ENCODE results near the gene NKAIN2.
"Not testable (repeated sequence)": the region's sequence is repeated elsewhere in the genome, so short reads cannot be mapped to it uniquely, and the experiment has no call there.

Gene NKAIN2

GRCh38 chr6:124233221-124233620, 429.6 kb downstream of the NKAIN2 start:
- no peak for DNase-seq

DNA sequence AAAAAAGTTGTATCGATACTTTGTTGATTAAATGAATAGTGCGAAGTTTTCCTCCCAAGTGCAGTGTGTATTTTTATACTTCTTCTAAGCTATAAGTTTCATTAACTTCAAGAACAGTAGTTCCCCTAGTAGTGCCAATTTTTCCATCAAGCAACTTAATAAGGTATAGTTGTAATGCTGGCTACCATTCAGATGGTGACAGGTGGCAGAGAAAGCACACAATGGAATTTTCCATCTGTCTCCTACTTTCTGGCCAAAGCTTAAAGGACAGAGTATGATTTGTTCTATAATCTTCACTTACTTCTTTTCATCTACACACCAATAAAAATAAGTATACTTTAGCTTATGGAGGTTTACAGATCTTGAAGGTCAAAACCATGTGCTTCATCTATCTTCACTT, 431.1 kb downstream of the NKAIN2 start:
- no peak for DNase-seq

DNA sequence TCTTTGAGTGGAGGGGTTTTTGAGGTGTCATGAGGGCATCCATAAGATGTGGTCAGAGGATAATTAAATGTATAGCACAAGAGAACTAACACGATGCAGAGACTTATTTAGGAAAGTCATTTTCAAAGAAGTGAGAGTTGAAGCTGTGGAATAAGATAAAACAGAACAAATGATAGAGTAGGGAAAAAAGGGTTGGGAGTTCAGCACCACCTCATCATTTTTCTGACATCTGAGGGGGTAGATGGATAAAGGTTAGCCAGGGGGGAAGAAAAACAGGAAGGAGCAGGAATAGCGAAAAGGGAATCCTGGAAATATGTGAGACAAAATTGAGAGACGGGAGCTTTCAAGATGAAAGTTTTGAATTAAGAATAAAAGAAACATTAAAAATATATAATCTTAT, 434.2 kb downstream of the NKAIN2 start:
- DNase-seq, result no peak

DNA sequence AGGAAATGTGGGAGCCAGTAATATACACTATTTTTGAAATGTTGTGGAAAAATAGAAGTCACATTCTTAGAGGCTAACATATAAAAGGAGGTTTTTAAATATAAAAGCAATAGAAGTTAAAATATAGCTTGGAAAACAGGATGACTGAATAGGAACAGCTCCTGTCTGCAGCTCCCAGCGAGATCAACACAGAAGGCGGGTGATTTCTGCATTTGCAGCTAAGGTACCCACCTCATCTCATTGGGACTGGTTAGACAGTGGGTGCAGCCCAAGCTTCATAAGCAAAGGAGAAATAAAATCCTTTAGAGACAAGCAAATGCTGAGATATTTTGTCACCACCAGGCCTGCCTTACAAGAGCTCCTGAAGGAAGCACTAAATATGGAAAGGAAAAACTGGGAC, 434.7 kb downstream of the NKAIN2 start:
- not testable (repeated sequence) for DNase-seq

DNA sequence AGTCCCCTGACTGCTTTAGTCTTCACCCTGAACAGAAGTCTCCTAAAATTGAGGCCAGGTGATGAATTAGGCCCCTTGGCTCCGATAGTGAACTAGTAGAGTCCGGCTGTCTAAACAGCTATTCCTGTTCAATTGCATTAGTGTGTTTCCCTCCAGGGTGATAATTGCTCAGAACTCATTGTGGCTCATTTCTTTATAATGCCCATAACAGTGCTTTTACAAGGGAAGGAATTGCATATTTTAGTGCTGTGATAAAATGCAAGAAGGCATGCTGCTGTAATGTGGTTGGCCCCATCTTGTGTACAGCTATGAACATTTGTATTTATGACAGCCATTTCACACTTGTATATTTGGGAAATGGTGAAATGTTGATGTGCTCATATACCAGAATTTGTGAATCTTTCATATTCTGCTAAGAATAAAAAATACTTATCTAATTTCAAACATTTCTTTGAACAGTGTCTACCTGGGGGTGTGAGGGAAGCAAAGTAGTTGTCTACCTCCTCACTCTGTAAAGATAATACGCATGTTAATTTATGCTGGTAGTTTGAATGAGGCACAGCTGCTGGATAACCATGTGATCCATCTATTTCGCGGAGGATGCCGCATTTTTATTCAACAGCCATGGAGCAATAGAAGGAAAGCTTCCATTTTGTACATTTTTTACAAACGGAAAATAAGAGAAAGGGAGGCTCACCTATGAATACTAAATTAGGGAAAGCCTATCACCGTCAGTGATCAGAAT, 451.4 kb downstream of the NKAIN2 start:
- no peak for DNase-seq

DNA sequence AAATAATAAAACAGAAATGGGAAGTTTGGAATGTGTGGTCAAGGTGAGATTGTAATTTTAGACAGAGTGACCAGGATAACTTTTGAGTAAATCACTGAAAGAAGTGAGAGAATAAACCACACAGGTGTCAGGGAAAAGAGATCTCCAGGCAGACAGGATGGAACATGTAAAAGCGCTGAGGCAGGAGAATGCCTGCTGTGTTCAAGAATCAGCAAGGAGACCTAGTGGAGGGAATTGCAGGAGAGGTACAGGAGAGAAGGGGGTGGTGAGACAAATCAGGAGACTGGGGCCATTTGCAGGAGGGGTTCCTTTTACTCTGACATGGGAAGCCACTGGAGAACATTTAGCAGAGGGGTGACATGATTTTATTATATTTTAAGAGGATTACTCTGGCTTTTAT, 456.7 kb downstream of the NKAIN2 start:
- no peak for DNase-seq

DNA sequence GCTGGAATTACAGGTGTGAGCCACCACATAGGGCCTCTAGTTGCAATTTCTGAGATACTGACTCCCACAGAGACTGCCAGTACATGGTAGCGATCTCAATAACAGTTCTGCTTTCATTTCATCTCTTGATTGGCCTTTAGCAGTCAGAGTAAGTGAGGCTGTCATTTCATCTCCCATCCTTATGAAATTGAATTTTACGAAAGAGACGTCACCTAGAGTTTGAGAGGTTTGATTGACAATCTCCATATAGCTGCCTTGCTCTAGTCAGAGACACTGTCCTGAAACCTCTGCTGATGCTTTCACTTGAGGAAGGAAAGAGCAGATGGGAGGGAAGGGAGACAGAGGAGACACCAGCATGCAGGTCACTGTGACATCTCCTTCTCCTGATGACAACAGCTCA, 466.1 kb downstream of the NKAIN2 start:
- DNase-seq, result no peak

DNA sequence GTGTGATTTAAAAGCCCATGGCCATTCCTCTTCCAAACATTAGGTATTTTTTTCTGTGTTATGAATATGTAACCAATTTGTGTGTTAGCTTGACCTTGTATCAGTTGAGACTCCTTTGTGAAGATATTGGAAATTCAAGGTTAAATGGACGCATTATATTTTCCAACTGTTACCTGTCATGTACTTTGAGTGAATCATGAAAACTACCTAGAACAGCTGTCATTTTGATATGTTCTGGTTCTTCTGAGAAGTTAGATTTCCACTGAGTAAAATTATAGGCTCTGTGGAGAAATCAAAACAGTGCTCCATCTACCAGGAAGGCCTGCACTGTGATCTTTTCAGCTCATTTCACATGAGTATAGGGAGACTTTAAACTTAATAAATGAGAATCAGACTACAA, 470.0 kb downstream of the NKAIN2 start:
- DNase-seq, result no peak

DNA sequence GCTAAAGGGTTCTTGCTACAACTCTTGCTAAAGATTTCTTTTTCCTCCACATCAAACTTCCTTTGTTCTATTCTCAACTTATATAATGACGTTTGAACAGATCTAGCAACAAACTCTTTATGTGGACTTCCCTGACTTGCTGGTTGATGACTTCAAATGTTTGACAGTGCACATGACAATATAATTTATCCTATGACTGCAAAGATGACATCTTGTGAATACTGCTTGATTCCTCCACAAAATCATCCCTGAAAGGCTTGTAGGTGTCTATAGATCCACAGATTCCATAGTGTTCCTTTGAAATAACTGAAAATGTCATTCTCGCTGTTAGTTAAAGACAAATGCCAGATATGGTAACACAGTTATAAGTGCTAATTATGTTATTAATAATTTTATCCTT, 478.9 kb downstream of the NKAIN2 start:
- no peak for DNase-seq

DNA sequence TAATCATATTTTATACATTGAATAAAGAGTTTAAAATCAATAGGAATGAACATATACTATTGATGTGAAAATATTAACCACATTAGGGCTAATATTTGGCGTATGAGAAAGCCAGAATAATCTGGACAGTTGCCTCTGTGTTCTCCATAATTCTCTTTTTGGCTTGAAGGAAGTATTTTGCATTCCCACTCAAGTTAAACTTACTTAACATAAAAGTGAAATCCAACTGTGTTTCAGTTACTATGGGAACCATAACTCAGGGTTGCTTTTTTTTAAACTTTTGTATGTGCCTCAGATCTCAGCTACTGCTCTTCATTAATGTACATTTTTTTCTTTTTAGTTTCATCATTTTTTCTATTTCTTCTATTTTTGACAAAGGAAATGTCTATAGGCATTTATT, 479.8 kb downstream of the NKAIN2 start:
- no peak for DNase-seq

- DNase-seq, result no peak
Observed at GRCh38 chr6:124285146-124285545, 481.5 kb downstream of the NKAIN2 start.

DNA sequence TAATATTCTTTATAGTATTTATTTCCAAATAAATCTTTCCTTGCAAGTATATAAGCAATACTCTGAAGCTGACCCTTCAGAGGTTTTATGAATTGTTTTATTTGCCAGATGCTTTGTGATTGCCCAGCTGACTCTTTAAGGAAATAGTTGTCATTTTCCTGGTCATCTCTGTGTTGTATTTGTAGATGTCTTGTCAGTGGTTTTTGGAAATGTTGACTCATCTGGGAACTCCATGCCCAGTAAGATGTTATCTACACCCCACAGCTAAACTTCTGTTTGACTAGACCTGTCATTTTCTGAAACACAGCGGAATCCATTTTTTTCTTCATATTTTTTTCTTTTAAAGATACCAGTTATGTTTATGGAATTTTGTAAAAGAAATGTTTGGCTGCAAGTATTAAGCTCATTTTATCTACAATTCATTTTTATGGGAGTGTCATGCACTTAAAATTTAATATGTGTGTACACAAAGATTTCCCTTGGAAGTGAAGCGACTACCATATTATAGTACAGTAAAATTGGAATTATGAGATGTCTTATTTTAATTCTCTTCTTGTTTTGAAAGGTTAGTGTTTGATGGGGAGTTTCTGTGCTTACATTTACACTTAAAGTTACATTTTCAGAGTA, 491.0 kb downstream of the NKAIN2 start:
- DNase-seq, result no peak

DNA sequence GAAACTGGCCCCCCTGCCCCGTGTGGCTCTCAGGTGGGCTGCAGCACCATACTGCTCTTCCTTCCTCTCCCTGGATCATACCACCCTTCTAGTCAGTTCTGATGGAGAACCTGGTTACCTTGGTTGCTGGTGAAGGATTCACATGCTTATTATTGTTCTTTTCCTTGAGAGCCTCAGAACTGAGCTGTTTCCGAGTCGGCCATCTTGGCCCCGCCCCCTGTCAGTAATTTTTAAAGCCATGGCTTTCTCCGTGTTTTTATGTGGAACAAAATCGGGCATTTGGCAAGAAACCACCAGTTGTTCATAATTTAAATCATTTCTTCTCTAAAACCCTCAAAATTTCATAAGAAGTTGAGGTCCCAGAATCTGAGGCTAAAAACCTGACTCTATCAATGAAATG, 493.8 kb downstream of the NKAIN2 start:
- DNase-seq, result no peak

- DNase-seq, result no peak
Observed at GRCh38 chr6:124298730-124299129, 495.1 kb downstream of the NKAIN2 start.

- DNase-seq, result not testable (repeated sequence)
Observed at GRCh38 chr6:124300907-124301306, 497.2 kb downstream of the NKAIN2 start.

DNA sequence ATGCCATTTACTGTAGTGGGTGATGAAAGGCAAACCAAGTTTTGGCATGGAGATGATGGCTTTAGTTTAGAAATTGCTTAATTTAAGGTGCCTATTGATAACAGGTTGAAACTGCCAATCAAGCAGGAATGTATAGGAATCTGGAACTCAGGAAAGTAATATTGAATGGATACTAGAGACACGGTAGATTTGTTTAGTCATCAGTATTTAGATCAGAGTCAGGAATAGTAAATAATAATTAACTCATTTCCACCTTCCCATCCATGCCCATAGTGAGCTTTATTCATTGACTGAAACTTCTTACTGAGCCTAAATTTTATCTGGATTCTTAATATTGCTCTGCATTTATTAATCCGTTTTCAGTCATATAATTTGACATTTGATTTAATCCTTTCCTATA, 500.3 kb downstream of the NKAIN2 start:
- DNase-seq, result no peak

DNA sequence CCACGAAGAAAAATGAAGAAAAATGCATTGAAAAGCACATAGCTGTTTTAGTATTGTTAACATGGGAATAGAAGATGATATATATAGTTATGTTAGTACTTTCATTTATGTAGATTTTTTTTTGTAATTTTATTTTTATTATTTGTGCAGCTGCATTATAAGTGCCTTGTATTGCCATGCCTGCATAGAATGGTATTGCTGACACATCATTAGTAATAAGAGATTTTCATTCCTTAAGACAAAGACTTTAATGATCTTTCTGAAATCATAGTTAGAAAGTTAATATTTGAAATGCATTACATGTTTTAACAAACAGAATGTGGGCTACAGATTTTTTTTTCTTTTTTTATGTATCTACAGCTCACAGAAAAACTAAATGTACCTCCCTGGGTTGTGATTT, 506.5 kb downstream of the NKAIN2 start:
- no peak for DNase-seq

GRCh38 chr6:124319410-124319809, 515.7 kb downstream of the NKAIN2 start:
- DNase-seq, result no peak

DNA sequence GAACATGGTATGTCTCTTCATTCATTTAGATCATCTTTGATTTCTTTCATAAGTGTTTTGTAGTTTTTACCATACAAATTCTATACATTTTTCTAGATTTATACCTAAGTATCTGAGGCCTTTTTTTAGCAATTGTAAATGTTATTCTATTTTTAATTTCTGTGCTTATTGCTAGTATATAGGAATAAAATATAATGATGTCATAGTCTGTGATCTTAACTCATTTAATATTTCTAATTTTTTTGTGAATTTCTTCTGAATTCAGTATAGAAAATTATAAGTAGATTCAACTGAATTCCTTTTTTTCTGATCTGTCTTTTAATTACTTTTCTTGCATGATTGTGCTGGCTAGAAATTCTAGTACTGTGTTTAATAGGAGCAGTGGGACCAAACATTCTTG, 520.6 kb downstream of the NKAIN2 start:
- no peak for DNase-seq

GRCh38 chr6:124330197-124330596, 526.5 kb downstream of the NKAIN2 start:
- no peak for DNase-seq

- DNase-seq, result no peak
Observed at GRCh38 chr6:124334359-124334758, 530.7 kb downstream of the NKAIN2 start.

DNA sequence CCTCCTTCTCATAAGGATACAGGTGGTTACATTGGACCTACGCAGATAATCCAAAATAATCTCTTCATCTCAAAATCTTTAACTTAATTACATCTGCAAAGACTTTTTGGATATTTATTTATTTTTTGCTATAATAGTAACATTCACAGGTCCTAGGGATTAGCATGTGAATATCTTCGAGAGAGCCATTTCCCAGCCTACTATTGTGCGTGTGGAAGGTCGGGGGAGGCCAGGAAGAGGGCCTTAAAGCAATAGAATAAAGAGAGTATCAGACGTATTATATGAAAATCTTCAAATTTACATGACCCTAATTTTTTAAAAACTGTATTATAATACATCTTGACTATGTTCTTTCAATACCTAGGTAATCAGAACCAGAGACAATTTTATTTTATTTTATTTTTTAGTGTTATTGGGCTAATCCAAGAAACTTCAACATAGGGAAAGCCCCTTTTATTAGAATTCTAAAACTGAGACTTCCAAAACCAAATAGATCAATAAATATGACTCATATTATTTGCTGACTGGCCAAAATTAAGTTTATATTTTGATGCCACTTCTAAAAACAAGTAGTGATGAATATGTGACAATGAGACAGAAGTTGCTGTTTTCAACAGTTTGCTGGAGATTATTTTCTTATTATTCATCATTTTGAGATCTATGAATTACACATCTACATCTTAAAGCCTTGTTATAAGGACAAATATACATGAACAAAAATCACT, 536.1 kb downstream of the NKAIN2 start:
- DNase-seq, result no peak

GRCh38 chr6:124348339-124348738, 544.7 kb downstream of the NKAIN2 start:
- not testable (repeated sequence) for DNase-seq

DNA sequence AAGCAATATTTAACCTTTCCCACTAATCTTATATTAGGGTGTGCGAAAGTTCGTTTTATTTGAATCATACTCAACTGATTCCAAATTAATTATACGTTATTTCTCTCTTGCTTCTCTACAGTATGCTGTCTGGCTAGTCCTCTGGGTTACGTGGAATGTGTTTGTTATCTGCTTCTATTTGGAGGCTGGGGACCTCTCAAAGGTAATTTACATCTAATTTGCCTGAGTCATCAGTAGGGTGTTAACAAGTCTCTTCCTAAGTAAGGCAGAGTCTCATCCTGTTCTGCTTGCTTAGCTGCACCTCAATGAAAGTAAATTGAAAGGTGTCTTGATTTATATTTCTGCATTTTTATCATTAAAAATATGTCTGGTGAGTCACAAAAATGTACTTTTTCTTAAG, 551.5 kb downstream of the NKAIN2 start:
- DNase-seq, result no peak
